ENCODE results near the gene PIGC.

Gene PIGC

DNA sequence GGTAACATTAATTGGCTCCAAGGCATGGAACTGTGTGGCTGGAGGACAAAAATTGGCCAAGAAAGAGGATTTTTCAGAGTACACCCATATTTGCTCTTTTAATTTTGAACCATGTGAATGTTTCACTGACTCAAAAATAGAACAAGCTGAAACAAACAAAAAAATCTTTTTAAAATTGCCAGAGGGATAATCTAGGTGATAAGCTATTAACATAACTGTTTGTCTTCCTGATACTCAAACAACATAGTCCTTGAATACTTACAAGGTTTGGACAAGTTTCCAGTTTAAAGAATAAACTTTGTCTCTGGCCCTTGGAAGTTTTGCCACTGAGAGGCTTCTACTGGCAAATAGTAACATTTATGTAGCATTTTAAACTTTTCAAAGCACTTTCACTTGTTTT lies 30.0 kb upstream of the PIGC start:
- TF ChIP-seq, protein P1, sequence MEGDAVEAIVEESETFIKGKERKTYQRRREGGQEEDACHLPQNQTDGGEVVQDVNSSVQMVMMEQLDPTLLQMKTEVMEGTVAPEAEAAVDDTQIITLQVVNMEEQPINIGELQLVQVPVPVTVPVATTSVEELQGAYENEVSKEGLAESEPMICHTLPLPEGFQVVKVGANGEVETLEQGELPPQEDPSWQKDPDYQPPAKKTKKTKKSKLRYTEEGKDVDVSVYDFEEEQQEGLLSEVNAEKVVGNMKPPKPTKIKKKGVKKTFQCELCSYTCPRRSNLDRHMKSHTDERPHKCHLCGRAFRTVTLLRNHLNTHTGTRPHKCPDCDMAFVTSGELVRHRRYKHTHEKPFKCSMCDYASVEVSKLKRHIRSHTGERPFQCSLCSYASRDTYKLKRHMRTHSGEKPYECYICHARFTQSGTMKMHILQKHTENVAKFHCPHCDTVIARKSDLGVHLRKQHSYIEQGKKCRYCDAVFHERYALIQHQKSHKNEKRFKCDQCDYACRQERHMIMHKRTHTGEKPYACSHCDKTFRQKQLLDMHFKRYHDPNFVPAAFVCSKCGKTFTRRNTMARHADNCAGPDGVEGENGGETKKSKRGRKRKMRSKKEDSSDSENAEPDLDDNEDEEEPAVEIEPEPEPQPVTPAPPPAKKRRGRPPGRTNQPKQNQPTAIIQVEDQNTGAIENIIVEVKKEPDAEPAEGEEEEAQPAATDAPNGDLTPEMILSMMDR (IDR thresholded peaks at IDR 0.05), result no peak

DNA sequence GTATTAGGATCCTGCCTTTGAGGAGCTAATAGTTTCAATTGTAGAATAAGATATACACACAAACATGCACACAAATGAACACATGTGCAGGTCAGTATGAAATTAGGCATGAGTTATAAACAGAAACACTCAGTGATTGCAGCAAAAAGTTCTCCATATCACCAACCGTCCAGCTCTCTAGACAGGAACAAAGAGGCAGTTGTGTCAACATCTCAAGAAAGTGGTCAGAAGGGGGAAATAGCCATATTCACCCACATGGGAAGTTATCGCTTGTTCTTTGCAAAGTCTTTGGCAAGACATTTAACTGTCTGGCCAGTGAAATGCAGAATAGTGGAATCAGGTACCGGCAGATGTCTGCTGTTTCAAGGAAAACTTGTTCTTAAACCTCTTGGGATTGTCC lies 29.4 kb upstream of the PIGC start:
- TF ChIP-seq, protein P1 (IDR thresholded peaks at IDR 0.05), result no peak

DNA sequence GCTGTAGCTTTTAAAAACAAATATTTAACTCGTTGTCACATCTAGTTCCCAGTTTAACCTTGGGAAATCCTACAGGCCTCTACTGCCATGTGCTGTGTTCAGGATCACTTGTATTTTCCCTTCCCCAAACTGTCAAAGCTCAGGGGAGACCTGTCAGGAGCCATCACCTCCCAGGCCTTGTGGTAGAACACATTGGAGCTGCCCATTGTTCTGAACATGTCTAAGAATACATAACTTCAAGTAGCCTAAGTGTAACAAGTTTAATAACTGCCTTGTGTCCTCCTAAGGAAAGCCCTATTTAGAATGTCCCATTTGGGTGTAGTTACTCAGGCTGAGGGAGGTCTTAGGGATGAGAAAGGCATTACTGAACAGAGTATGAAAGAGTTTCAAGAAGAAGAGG lies 28.6 kb upstream of the PIGC start:
- TF ChIP-seq, protein P1 (IDR thresholded peaks at IDR 0.05), result no peak

DNA sequence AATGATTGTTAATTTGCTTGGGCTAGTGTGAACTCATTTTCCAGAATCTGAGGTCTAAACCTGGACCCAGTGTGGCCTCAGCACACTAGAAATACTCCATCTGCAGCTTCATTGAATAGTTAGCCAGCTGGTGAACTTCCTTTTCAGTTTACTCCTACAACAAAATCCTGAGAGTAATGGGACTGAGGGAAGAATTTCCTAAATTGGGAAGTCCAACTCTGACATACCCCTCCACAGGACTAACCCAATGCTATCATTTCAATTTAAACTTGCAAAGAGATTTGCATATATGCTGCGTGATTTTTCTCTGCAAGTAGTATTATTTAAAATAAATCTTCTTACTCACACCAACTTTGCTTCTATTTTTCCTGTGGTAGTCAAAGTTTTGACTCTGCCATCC lies 27.8 kb upstream of the PIGC start:
- TF ChIP-seq, protein P1 (IDR thresholded peaks at IDR 0.05), result no peak

DNA sequence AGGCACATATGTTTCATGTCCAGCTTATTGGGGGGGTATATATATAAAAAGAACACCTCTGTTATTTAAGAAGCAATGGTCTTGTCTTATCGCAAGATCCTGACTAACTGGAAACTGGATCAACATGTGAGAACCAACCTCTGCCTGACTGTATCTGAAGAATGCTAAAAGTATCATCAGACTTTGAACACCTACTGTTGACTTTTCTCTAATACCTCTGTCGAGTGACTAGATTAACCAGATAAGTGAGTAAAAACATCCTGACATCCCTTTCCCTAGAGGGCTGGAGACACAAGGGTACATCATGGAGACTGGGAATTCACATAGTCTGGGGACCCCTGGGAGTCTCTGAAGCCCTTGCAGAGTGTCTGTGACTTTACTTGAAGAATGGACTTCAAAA lies 26.3 kb upstream of the PIGC start:
- TF ChIP-seq, protein P1 (IDR thresholded peaks at IDR 0.05), result no peak

DNA sequence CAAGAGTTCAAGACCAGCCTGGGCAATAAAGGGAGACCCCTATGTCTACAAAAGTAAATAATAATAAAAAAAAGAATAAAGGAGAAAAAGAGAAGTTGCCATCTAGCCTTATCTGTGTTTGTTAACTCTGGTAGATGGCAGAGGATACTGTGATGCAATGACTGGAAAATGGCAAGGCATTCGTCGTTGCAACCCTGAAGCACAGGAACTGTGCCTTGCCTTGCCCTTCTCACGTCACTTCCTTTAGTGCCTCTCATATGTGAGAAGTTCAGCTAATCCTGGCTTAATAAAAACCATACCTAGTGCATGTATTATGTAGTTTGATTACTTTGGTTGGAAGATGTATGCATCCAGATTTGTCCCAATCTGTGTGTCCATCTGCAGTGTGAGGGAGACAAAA lies 25.8 kb upstream of the PIGC start:
- TF ChIP-seq, protein P1 (IDR thresholded peaks at IDR 0.05), result no peak

DNA sequence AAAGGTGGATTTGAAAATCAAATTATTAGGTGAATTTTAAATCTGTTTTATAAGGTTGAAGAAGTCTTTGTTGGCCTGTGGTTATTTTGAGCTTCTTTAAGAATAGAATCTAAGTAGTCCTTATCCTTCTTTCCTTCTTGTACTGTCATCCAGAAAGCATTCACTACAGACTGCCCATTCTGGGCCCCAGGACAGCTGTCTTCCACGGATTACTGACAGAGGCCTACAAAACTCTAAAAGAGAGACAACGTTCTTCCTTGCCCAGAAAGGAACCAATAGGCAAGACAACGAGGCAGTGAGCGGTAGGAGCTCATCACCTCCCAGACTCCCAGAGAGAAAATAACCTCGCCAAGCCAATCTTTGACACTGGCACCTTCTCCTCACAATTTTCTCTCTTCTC lies 24.4 kb upstream of the PIGC start:
- TF ChIP-seq, protein P1 (IDR thresholded peaks at IDR 0.05), result no peak

DNA sequence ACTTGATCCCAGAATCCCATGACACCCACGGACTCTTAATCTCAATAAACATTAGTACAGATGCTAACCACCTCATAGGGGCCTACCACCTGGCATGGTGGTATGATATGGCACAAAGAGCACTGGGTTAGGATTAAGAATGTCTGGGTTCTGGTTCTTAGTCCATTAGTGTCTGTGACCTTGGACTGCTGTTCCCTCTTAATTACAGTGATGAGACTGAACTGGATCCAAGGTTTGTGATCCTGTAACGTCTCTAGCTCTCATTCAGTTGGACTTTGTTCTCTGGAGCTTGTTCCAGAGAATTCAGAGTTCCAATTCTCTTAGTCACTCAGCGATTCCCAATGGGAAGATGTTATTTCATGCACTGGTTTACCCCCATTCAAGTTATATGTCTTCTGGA lies 23.6 kb upstream of the PIGC start:
- TF ChIP-seq, protein P1 (IDR thresholded peaks at IDR 0.05), result no peak

All from LNCAP (cell line).